CD4-positive, alpha-beta T cell (primary cell): ENCODE results near the gene PLCB1. TPM values are rescaled to one million over a fixed set of nuclear protein-coding genes. Genes with fewer than 3 reads are reported as not detected.

Experiments used
- ATAC-seq: fragments of 200-7000 bp; cut with Tn5 transposase; one replicate; pipeline ENCODE4 v1.10.0; 2022; ENCODE audit warnings: mild to moderate bottlenecking; ENCODE audit not compliant: poor library complexity
- CTCF ChIA-PET: fragments of 350-600 bp; sonication (Branson Sonifier 250); formaldehyde crosslinking; loops from one replicate; lab custom pipeline; 2021; ENCODE audit warnings: antibody characterized with exemption, inconsistent platforms; lab: Charles Lee
- POLR2A ChIA-PET: fragments of 350-600 bp; sonication (Branson Sonifier 250); formaldehyde crosslinking; loops from one replicate; lab custom pipeline; 2021; ENCODE audit warnings: antibody characterized with exemption, inconsistent platforms; lab: Charles Lee
- DNase-seq, 14 experiments: peaks; one replicate each; pipeline ENCODE4 v3.0.0-alpha.2; 2013 to 2020; ENCODE audit warnings: mixed read lengths in 2 of 14
- H3K27ac ChIP-seq, 2 donors: one replicate each; pipeline versions ENCODE4 v1.5.1 to v1.7.0; 2013; ENCODE audit warnings: low read length in 2 of 2, low read depth in 1 of 2, mild to moderate bottlenecking in 1 of 2
- H3K27me3 ChIP-seq, 2 experiments: 1 replicate in 1 of 2; 2 replicates in 1 of 2; pipeline versions ENCODE4 v1.6.1 to v1.7.0; 2013; ENCODE audit warnings: low read length in 2 of 2, control low read depth in 1 of 2, mild to moderate bottlenecking in 1 of 2, moderate library complexity in 1 of 2; ENCODE audit not compliant: insufficient read depth in 2 of 2, control insufficient read depth in 1 of 2
- H3K36me3 ChIP-seq: one replicate; pipeline ENCODE4 v1.6.1; 2013; ENCODE audit warnings: low read length, control low read depth; ENCODE audit not compliant: insufficient read depth
- H3K4me1 ChIP-seq: one replicate; pipeline ENCODE4 v1.6.1; 2013; ENCODE audit warnings: low read length, control low read depth; ENCODE audit not compliant: insufficient read depth
- H3K4me3 ChIP-seq: one replicate; pipeline ENCODE4 v1.5.1; 2013; ENCODE audit warnings: mild to moderate bottlenecking, low read length, moderate library complexity
- H3K9me3 ChIP-seq, 2 experiments: 1 replicate in 1 of 2; 2 replicates in 1 of 2; pipeline versions ENCODE4 v1.6.1 to v1.7.0; 2013; ENCODE audit warnings: low read length in 2 of 2, mild to moderate bottlenecking in 2 of 2, control low read depth in 1 of 2, moderate library complexity in 1 of 2; ENCODE audit not compliant: control insufficient read depth in 1 of 2, insufficient read depth in 1 of 2
- H3K27ac Mint-ChIP-seq: one replicate; pipeline ENCODE4 v1.8.0; 2020; ENCODE audit warnings: mixed read lengths
- H3K27me3 Mint-ChIP-seq: one replicate; pipeline ENCODE4 v1.8.0; 2021; ENCODE audit warnings: mixed read lengths
- H3K36me3 Mint-ChIP-seq: one replicate; pipeline ENCODE4 v1.8.0; 2021; ENCODE audit warnings: low read depth, mixed read lengths
- H3K4me1 Mint-ChIP-seq: one replicate; pipeline ENCODE4 v1.8.0; 2021; ENCODE audit warnings: low read depth, mixed read lengths
- H3K4me3 Mint-ChIP-seq: one replicate; pipeline ENCODE4 v1.8.0; 2020; ENCODE audit warnings: mild to moderate bottlenecking, mixed read lengths
- H3K9me3 Mint-ChIP-seq: one replicate; pipeline ENCODE4 v1.8.0; 2020; ENCODE audit warnings: mixed read lengths
- intact Hi-C, 2 experiments: fragments of 100-400 bp; cut with DNase I in 1 of 2; cut with micrococcal nuclease in 1 of 2; formaldehyde crosslinking; loops; one replicate each; pipeline versions ENCODE4 v1.15.1 to v1.9.0; 2023 to 2025; cut with DNase I, micrococcal nuclease
- total RNA-seq, 174 experiments: library from RNA in 2 of 174; stranded (reverse) in 2 of 174; gene quantifications; one replicate each; pipeline ENCODE4 v1.2.3 and lab custom pipeline; 2021 to 2026
- TF ChIP-seq, protein P1 (sequence below): fragments of 200-600 bp; IDR thresholded peaks from one replicate; pipeline ENCODE4 v1.8.0; 2022; ENCODE audit warnings: antibody characterized with exemption, mild to moderate bottlenecking

Gene PLCB1
- total RNA-seq, 2 experiments from 2014 or later = 3.8 to 5.6 TPM

DNA sequence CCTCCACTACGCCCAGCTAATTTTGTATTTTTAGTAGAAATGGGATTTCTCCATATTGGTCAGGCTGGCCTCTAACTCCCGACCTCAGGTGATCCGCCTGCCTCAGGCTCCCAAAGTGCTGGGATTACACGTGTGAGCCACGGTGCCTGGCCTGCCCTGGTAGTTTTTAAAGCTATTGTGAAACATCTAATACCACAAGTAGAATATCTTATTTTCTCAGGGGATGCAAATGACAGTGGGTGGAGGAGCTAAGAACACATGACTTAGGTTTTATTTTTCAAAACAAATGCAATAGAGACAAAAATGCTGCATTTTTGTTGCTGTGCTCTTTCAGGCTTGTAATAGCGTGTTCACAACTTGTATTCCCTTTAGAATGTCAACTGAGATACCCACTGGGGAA is 671.9 kb downstream of the PLCB1 start:
- Histone ChIP-seq H3K4me1 (no peaks in the 10 kb centered on the region), H3K4me3 (no peak overlapping the region), H3K27me3 (no peaks in the 10 kb centered on the region), H3K27ac (no peak overlapping the region), H3K9me3 (no peaks in the 10 kb centered on the region), H3K36me3 (no peaks in the 10 kb centered on the region)
- Mint-ChIP-seq H3K4me1 (no peaks in the 10 kb centered on the region), H3K27ac (no peak overlapping the region), H3K4me3 (no peak overlapping the region), H3K9me3 (no peaks in the 10 kb centered on the region), H3K27me3 (no peaks in the 10 kb centered on the region), H3K36me3 (no peaks in the 10 kb centered on the region)
- POLR2A ChIA-PET = no interaction called here
- ATAC-seq (no peak), DNase-seq (no peak)
- TF ChIP-seq, protein P1, sequence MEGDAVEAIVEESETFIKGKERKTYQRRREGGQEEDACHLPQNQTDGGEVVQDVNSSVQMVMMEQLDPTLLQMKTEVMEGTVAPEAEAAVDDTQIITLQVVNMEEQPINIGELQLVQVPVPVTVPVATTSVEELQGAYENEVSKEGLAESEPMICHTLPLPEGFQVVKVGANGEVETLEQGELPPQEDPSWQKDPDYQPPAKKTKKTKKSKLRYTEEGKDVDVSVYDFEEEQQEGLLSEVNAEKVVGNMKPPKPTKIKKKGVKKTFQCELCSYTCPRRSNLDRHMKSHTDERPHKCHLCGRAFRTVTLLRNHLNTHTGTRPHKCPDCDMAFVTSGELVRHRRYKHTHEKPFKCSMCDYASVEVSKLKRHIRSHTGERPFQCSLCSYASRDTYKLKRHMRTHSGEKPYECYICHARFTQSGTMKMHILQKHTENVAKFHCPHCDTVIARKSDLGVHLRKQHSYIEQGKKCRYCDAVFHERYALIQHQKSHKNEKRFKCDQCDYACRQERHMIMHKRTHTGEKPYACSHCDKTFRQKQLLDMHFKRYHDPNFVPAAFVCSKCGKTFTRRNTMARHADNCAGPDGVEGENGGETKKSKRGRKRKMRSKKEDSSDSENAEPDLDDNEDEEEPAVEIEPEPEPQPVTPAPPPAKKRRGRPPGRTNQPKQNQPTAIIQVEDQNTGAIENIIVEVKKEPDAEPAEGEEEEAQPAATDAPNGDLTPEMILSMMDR = no peak
- intact Hi-C loops = no loop called here
- CTCF ChIA-PET = no interaction called here

DNA sequence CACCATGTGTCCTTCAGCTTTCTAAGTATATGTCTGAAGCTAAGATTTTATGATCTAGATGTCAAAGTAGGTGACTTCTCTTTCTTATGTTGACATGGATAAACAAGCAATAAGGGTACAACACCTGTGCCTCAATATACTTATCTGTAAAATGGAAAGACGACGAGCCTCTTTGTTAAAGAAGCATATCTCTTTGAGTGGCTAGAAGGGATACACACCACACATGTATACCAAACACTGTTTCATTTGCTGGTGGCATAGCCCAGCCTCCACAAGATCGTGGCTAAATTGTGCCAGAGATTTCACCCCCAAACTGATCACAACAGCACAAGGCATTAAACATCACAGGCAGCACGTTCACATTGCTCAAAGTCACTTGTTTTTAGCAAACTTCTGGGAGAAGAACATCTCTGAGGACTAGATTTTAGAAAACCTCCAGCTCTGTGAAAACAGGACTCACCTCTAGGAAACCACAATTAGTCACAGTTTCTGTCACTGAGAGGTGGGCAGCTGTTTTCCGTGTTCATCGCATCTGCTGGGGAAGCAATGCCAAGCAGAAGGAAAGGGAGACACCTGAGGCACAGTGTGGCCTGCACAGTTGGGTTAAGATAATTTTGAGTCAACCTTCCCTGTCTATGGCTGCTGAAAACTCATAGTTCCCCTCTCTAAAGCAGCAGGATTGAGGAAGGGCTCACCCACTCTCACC is 673.8 kb downstream of the PLCB1 start:
- ChIA-PET CTCF (no interaction called here), POLR2A (no interaction called here)
- Mint-ChIP-seq H3K9me3 (no peaks in the 10 kb centered on the region), H3K27ac (no peak overlapping the region), H3K36me3 (no peaks in the 10 kb centered on the region), H3K4me3 (no peak overlapping the region), H3K27me3 (no peaks in the 10 kb centered on the region), H3K4me1 (no peaks in the 10 kb centered on the region)
- Histone ChIP-seq H3K4me1 (no peaks in the 10 kb centered on the region), H3K36me3 (no peaks in the 10 kb centered on the region), H3K9me3 (no peaks in the 10 kb centered on the region), H3K27me3 (no peaks in the 10 kb centered on the region), H3K4me3 (no peak overlapping the region), H3K27ac (no peak overlapping the region)
- TF ChIP-seq, protein P1 = no peak
- intact Hi-C loops = no loop called here
- ATAC-seq (no peak), DNase-seq (no peak)

DNA sequence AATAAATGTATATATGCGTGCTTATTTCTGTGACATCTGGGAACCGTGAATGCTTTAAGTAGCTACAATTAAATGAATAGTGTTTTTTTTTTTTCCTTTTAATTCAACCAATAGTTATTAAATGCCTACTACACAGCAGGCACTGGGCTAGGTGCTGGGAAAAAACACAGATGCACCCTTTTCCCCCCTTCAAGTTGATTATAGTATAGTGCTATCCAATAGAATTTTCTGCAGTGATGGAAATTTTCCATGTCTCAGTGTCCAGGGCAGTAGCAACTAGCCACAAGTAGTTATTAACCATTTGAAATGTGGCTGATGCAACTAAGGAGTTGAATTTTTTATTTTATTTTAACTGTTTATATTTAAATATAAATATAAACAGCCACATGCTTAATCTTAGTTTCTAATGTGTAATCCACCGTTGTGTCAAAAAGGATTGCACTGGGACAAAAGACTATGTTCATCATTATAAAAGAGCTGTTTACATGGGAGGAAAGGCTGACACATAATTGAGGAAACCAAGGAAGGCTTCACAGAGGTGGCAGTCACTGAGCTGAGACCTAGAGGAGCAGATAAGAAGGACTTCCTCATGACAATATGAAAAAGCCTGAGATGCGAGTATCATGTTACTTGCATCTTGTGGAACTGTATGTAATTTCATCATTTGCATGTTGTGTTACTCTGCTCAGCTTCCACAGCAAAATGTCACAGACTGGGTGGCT is 675.6 kb downstream of the PLCB1 start:
- Histone ChIP-seq H3K4me1 (no peaks in the 10 kb centered on the region), H3K27me3 (no peaks in the 10 kb centered on the region), H3K9me3 (no peaks in the 10 kb centered on the region), H3K4me3 (no peak overlapping the region), H3K36me3 (no peaks in the 10 kb centered on the region), H3K27ac (no peak overlapping the region)
- ATAC-seq (no peak), DNase-seq (no peak)
- CTCF ChIA-PET = no interaction called here
- H3K27ac Mint-ChIP-seq = no peak overlapping the region
- no peaks in the 10 kb centered on the region for H3K4me1 Mint-ChIP-seq
- no peaks in the 10 kb centered on the region for H3K27me3 Mint-ChIP-seq
- TF ChIP-seq, protein P1 = no peak
- POLR2A ChIA-PET = no interaction called here
- no peaks in the 10 kb centered on the region for H3K9me3 Mint-ChIP-seq
- intact Hi-C loops = no loop called here
- H3K36me3 Mint-ChIP-seq = no peaks in the 10 kb centered on the region
- no peak overlapping the region for H3K4me3 Mint-ChIP-seq
